GM12892 (cell line): ENCODE measurements around the gene TBC1D22A.

Experiments used
- POLR2A ChIP-seq: IDR thresholded peaks from 2 replicates; pipeline ENCODE4 v1.6.1; 2011; ENCODE audit warnings: low read depth, low read length, control low read depth
- POLR2AphosphoS5 ChIP-seq: IDR thresholded peaks from 2 replicates; pipeline ENCODE4 v1.6.1; 2011; ENCODE audit warnings: low read depth, low read length, control low read depth

DNA sequence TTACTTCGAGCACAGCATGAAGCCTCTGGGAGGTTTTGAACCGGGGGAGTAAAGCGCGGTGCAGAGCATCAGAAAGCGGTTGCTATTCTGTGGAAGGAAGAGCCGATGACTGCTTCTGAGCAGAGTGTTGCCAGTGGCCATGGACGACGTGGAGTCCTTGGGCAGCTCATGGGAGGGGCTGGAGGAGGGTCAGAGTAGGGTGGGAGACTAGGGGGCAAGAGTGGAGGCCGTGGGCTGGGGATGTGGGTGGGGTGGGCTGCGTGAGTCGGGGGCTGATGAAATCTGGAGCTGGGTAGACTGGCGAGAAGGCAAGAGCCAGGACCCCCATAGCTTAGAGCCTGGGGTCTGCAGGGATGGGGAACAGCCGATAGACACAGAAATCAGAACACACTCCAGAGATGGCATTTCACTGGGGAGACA is 40.2 kb downstream of the TBC1D22A start:
- TF ChIP-seq POLR2AphosphoS5 (no peak), POLR2A (no peak)
